Neural cell (in vitro differentiated cells): Measurements from ENCODE around the gene SPTSSB. TPM values are rescaled to one million over a fixed set of nuclear protein-coding genes. Genes with fewer than 3 reads are reported as not detected.

Experiments used
- H2AFZ ChIP-seq: fragments of 200-600, 300-800 bp; sonication (generic), shearing (Covaris generic); 2 replicates; pipeline ENCODE4 v1.6.0; 2014; ENCODE audit warnings: low read depth, mild to moderate bottlenecking, antibody characterized with exemption, low read length, moderate library complexity
- H3F3A ChIP-seq: fragments of 200-600 bp; shearing (Covaris generic); 2 replicates; pipeline ENCODE4 v1.6.1; 2016; ENCODE audit warnings: mild to moderate bottlenecking, moderate library complexity, mixed read lengths, antibody characterized with exemption, low read length; ENCODE audit not compliant: insufficient read depth, poor library complexity, severe bottlenecking
- H3K27ac ChIP-seq: fragments of 200-600, 300-800 bp; sonication (generic), shearing (Covaris generic); 2 replicates; pipeline ENCODE4 v1.5.1; 2014; ENCODE audit warnings: mild to moderate bottlenecking, low read length, moderate library complexity
- H3K27me3 ChIP-seq: fragments of 300-800, 200-600 bp; sonication (generic), shearing (Covaris generic); 2 replicates; pipeline ENCODE4 v1.6.0; 2014; ENCODE audit warnings: mild to moderate bottlenecking, low read depth, low read length, moderate library complexity; ENCODE audit not compliant: insufficient read depth
- H3K36me3 ChIP-seq: fragments of 300-800, 200-600 bp; sonication (generic), shearing (Covaris generic); 2 replicates; pipeline ENCODE4 v1.5.1; 2014; ENCODE audit warnings: mild to moderate bottlenecking, antibody characterized with exemption, low read length, moderate library complexity; ENCODE audit not compliant: insufficient read depth
- H3K4me2 ChIP-seq: fragments of 300-800, 200-600 bp; sonication (generic), shearing (Covaris generic); 2 replicates; pipeline ENCODE4 v1.6.0; 2014; ENCODE audit warnings: mild to moderate bottlenecking, low read length
- H3K4me3 ChIP-seq: fragments of 300-800, 200-600 bp; sonication (generic), shearing (Covaris generic); 2 replicates; pipeline ENCODE4 v1.5.1; 2014; ENCODE audit warnings: mild to moderate bottlenecking, low read length, moderate library complexity
- H3K79me2 ChIP-seq: fragments of 200-600 bp; shearing (Covaris generic); replicated peaks from 2 replicates; pipeline ENCODE4 v1.6.0; 2014; ENCODE audit warnings: mild to moderate bottlenecking, low read length, moderate library complexity; ENCODE audit not compliant: insufficient read depth
- H3K9ac ChIP-seq: fragments of 300-800, 200-600 bp; sonication (generic), shearing (Covaris generic); 2 replicates; pipeline ENCODE4 v1.6.1; 2016; ENCODE audit warnings: mild to moderate bottlenecking, low read length, mixed read lengths
- H3K9me2 ChIP-seq: fragments of 200-600 bp; shearing (Covaris generic); 2 replicates; pipeline ENCODE4 v1.6.1; 2016; ENCODE audit warnings: mild to moderate bottlenecking, low read length, mixed read lengths; ENCODE audit not compliant: insufficient read depth
- H3K9me3 ChIP-seq: fragments of 200-600, 300-800 bp; sonication (generic), shearing (Covaris generic); 2 replicates; pipeline ENCODE4 v1.6.1; 2016; ENCODE audit warnings: mild to moderate bottlenecking, mixed run types, low read length, moderate library complexity, mixed read lengths
- H4K20me1 ChIP-seq: fragments of 200-600 bp; shearing (Covaris generic); 2 replicates; pipeline ENCODE4 v1.6.1; 2016; ENCODE audit warnings: mild to moderate bottlenecking, mixed run types; ENCODE audit not compliant: insufficient read depth
- EP300 ChIP-seq: fragments of 450-650 bp; conservative IDR thresholded peaks from 2 replicates; pipeline ENCODE4 v1.6.1; 2014; ENCODE audit warnings: antibody characterized with exemption, mild to moderate bottlenecking, moderate library complexity; ENCODE audit not compliant: poor library complexity, severe bottlenecking
- EZH2 ChIP-seq: fragments of 200-600, 300-800 bp; shearing (Covaris generic), sonication (generic); IDR thresholded peaks from 2 replicates; pipeline ENCODE4 v1.6.1; 2014; ENCODE audit warnings: antibody characterized with exemption, low read length, borderline replicate concordance, mild to moderate bottlenecking; ENCODE audit not compliant: insufficient read depth, poor library complexity, severe bottlenecking
- MXI1 ChIP-seq: fragments of 450-650 bp; conservative IDR thresholded peaks from 2 replicates; pipeline ENCODE4 v1.6.1; 2014; ENCODE audit warnings: antibody characterized with exemption, mild to moderate bottlenecking; ENCODE audit not compliant: poor library complexity, severe bottlenecking
- POLR2AphosphoS5 ChIP-seq: IDR thresholded peaks from 2 replicates; pipeline ENCODE4 v1.6.1; 2012
- RAD21 ChIP-seq: fragments of 450-650 bp; conservative IDR thresholded peaks from 2 replicates; pipeline ENCODE4 v1.6.1; 2014; ENCODE audit warnings: antibody characterized with exemption, mild to moderate bottlenecking, moderate library complexity
- SMC3 ChIP-seq: fragments of 450-650 bp; conservative IDR thresholded peaks from 2 replicates; pipeline ENCODE4 v1.6.1; 2014; ENCODE audit warnings: antibody characterized with exemption, mild to moderate bottlenecking, moderate library complexity; ENCODE audit not compliant: poor library complexity
- TAF1 ChIP-seq: IDR thresholded peaks from 2 replicates; pipeline ENCODE4 v1.6.1; 2012; ENCODE audit warnings: low read depth
- polyA plus RNA-seq: library from polyadenylated mRNA; depleted of rRNA; stranded (reverse); fragments of >200 nt; gene quantifications from 2 replicates; pipeline ENCODE4 v1.2.3, GENCODE V29; 2014
- TF ChIP-seq, protein P1 (sequence below): fragments of 450-650 bp; IDR thresholded peaks from 2 replicates; pipeline ENCODE4 v1.5.1; 2014; ENCODE audit warnings: antibody characterized with exemption, mild to moderate bottlenecking, moderate library complexity; ENCODE audit not compliant: poor library complexity, severe bottlenecking
- TF ChIP-seq, protein P2 (sequence below): IDR thresholded peaks from 2 replicates; pipeline ENCODE4 v1.6.1; 2012; ENCODE audit warnings: borderline replicate concordance

The SPTSSB gene
- polyA plus RNA-seq, 1 donor from 2014 or later, result 0.71 TPM

DNA sequence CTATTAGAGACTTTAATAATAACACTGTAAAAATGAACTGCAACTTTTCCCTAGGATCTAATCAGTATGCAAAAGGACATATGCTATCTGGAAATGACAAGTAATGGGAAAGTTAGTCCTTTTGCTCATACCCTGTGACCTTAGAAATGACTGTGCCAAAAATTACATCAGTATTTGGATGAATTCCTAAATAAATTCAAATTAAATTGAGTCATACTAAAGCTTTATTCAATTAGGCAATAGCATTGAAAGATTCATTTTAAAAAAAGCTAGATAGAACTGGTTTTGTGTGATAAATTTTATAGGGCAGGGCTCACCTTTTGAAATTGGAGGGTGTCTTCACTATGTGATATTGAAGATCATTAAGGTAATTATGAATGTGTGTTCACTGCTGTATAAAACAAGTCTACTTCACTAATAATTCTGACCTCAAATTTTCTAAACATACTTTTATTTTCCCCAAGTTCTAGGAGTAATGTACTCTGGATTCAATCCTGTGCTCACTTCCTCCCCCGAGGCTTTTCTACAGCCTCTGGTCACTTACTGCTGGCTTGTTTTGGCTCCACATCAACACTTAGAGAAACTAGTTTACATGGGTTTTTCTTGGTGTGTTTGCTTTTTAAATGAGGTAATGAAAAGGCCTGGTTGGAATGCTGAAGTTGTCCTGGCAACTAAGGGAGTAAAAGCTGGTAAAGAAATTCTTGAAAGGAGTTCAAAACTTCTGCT lies 44.4 kb upstream of the SPTSSB start:
- Histone ChIP-seq H3K27ac (no peak overlapping the region), H4K20me1 (no peaks in the 10 kb centered on the region), H3K4me3 (no peak overlapping the region), H3K4me2 (no peak overlapping the region), H3F3A (no peaks in the 10 kb centered on the region), H3K9me3 (no peaks in the 10 kb centered on the region), H3K79me2 (no peaks in the 10 kb centered on the region), H3K9me2 (no peaks in the 10 kb centered on the region), H3K36me3 (no peaks in the 10 kb centered on the region), H3K27me3 (no peaks in the 10 kb centered on the region), H3K9ac (no peak overlapping the region), H2AFZ (no peak overlapping the region)
- TF ChIP-seq SMC3 (no peak), TAF1 (no peak), MXI1 (no peak), EP300 (no peak), EZH2 (no peak), RAD21 (no peak), POLR2AphosphoS5 (no peak)
- TF ChIP-seq, protein P1, sequence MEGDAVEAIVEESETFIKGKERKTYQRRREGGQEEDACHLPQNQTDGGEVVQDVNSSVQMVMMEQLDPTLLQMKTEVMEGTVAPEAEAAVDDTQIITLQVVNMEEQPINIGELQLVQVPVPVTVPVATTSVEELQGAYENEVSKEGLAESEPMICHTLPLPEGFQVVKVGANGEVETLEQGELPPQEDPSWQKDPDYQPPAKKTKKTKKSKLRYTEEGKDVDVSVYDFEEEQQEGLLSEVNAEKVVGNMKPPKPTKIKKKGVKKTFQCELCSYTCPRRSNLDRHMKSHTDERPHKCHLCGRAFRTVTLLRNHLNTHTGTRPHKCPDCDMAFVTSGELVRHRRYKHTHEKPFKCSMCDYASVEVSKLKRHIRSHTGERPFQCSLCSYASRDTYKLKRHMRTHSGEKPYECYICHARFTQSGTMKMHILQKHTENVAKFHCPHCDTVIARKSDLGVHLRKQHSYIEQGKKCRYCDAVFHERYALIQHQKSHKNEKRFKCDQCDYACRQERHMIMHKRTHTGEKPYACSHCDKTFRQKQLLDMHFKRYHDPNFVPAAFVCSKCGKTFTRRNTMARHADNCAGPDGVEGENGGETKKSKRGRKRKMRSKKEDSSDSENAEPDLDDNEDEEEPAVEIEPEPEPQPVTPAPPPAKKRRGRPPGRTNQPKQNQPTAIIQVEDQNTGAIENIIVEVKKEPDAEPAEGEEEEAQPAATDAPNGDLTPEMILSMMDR, result no peak
- TF ChIP-seq, protein P2, sequence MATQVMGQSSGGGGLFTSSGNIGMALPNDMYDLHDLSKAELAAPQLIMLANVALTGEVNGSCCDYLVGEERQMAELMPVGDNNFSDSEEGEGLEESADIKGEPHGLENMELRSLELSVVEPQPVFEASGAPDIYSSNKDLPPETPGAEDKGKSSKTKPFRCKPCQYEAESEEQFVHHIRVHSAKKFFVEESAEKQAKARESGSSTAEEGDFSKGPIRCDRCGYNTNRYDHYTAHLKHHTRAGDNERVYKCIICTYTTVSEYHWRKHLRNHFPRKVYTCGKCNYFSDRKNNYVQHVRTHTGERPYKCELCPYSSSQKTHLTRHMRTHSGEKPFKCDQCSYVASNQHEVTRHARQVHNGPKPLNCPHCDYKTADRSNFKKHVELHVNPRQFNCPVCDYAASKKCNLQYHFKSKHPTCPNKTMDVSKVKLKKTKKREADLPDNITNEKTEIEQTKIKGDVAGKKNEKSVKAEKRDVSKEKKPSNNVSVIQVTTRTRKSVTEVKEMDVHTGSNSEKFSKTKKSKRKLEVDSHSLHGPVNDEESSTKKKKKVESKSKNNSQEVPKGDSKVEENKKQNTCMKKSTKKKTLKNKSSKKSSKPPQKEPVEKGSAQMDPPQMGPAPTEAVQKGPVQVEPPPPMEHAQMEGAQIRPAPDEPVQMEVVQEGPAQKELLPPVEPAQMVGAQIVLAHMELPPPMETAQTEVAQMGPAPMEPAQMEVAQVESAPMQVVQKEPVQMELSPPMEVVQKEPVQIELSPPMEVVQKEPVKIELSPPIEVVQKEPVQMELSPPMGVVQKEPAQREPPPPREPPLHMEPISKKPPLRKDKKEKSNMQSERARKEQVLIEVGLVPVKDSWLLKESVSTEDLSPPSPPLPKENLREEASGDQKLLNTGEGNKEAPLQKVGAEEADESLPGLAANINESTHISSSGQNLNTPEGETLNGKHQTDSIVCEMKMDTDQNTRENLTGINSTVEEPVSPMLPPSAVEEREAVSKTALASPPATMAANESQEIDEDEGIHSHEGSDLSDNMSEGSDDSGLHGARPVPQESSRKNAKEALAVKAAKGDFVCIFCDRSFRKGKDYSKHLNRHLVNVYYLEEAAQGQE, result no peak

GRCh38 chr3:161414907-161415306 lies 43.6 kb upstream of the SPTSSB start:
- H3K9ac ChIP-seq, result no peak overlapping the region
- TF ChIP-seq EZH2 (no peak), RAD21 (no peak), MXI1 (no peak), EP300 (no peak), TAF1 (no peak), SMC3 (no peak), POLR2AphosphoS5 (no peak)
- TF ChIP-seq, protein P1, result no peak
- TF ChIP-seq, protein P2, result no peak

More at GRCh38 chr3:161414907-161415306, 43.6 kb upstream of the SPTSSB start:
- Histone ChIP-seq H4K20me1 (no peaks in the 10 kb centered on the region), H2AFZ (no peak overlapping the region), H3K4me2 (no peak overlapping the region), H3K4me3 (no peak overlapping the region), H3K36me3 (no peaks in the 10 kb centered on the region), H3K79me2 (no peaks in the 10 kb centered on the region), H3F3A (no peaks in the 10 kb centered on the region), H3K27ac (no peak overlapping the region), H3K27me3 (no peaks in the 10 kb centered on the region), H3K9me3 (no peaks in the 10 kb centered on the region), H3K9me2 (no peaks in the 10 kb centered on the region)
